GM12878 (cell line): ENCODE measurements around the gene TOMM22. TPM values are rescaled to one million over a fixed set of nuclear protein-coding genes. Genes with fewer than 3 reads are reported as not detected.
A peak's percentile ranks its signal among the peaks of the same experiment; 100 is the strongest.

Experiments
- ATAC-seq: fragments of 200-7000 bp; cut with Tn5 transposase; 3 replicates; pipeline ENCODE4 v1.9.1; 2020; ENCODE audit warnings: mild to moderate bottlenecking, moderate library complexity
- BruUV-seq: library from RNA; stranded (reverse); fragments of 400-500 nt; replicated peaks from 2 replicates; lab custom pipeline; 2021; lab: Mats Ljungman, UMichigan
- CTCF ChIA-PET: fragments of 300-600 bp; sonication (Branson Sonifier 250); formaldehyde crosslinking; extraction: SDS; loops from one replicate; lab custom pipeline; 2021; ENCODE audit warnings: inconsistent platforms; lab: Yijun Ruan, JAX
- POLR2A ChIA-PET: fragments of 350-600 bp; formaldehyde crosslinking; extraction: SDS; loops from one replicate; lab custom pipeline; 2021; ENCODE audit warnings: inconsistent platforms; lab: Charles Lee
- RAD21 ChIA-PET: fragments of 300-600 bp; sonication (Branson Sonifier 250); formaldehyde crosslinking; loops from one replicate; lab custom pipeline; 2023; ENCODE audit warnings: antibody characterized with exemption; ENCODE audit not compliant: unreplicated experiment; lab: Charles Lee
- SMC1A ChIA-PET: fragments of 300-600 bp; sonication (Branson Sonifier 250); formaldehyde crosslinking; loops from one replicate; lab custom pipeline; 2023; ENCODE audit not compliant: unreplicated experiment, uncharacterized antibody; lab: Charles Lee
- DNase-seq: peaks from one replicate; pipeline ENCODE4 v3.0.0-alpha.2; 2011; ENCODE audit warnings: low read depth, low spot score
- FAIRE-seq: peaks from 3 replicates; lab custom pipeline; 2011; peaks lifted over from hg19 to GRCh38; lab: Jason Lieb, UNC
- H2AFZ ChIP-seq: 2 replicates; pipeline ENCODE4 v1.6.0; 2011; ENCODE audit warnings: low read depth, low read length, control low read depth; ENCODE audit not compliant: control insufficient read depth
- H3K27ac ChIP-seq: 2 replicates; pipeline ENCODE4 v1.5.1; 2011; ENCODE audit warnings: control low read depth; ENCODE audit not compliant: control insufficient read depth, insufficient read depth
- H3K27me3 ChIP-seq, 2 experiments: replicated peaks in 1 of 2; 2 replicates each; pipeline versions ENCODE4 v1.6.0 to v1.6.1; 2011; ENCODE audit warnings: low read length in 1 of 2; ENCODE audit not compliant: control insufficient read depth in 2 of 2, insufficient read depth in 2 of 2
- H3K36me3 ChIP-seq, 2 experiments: 2 replicates each; pipeline ENCODE4 v1.5.1; 2011; ENCODE audit warnings: low read length in 1 of 2; ENCODE audit not compliant: control insufficient read depth in 2 of 2, insufficient read depth in 2 of 2
- H3K4me1 ChIP-seq: 2 replicates; pipeline ENCODE4 v1.6.1; 2011; ENCODE audit warnings: mild to moderate bottlenecking, low read length, moderate library complexity, mixed read lengths; ENCODE audit not compliant: control insufficient read depth, insufficient read depth
- H3K4me2 ChIP-seq: 2 replicates; pipeline ENCODE4 v1.6.0; 2011; ENCODE audit warnings: control low read depth; ENCODE audit not compliant: control insufficient read depth, insufficient read depth
- H3K4me3 ChIP-seq: fragments of 200-600 bp; sonication (generic); 2 replicates; pipeline ENCODE4 v1.5.1; 2016
- H3K79me2 ChIP-seq: 2 replicates; pipeline ENCODE4 v1.6.0; 2011; ENCODE audit warnings: low read length; ENCODE audit not compliant: control insufficient read depth, insufficient read depth
- H3K9ac ChIP-seq: 2 replicates; pipeline ENCODE4 v1.8.0; 2011; ENCODE audit warnings: low read length, control low read depth, mixed read lengths; ENCODE audit not compliant: control insufficient read depth, insufficient read depth
- H3K9me3 ChIP-seq: replicated peaks from 3 replicates; pipeline ENCODE4 v1.5.1; 2011; ENCODE audit warnings: mild to moderate bottlenecking, low read length; ENCODE audit not compliant: control insufficient read depth, insufficient read depth
- H4K20me1 ChIP-seq: 2 replicates; pipeline ENCODE4 v1.6.0; 2011; ENCODE audit not compliant: control insufficient read depth, insufficient read depth
- ASH2L ChIP-seq: fragments of 300-600, 200-600 bp; sonication (generic); IDR thresholded peaks from 2 replicates; pipeline ENCODE4 v1.6.1; 2017; ENCODE audit warnings: low read depth, mild to moderate bottlenecking, borderline replicate concordance
- BHLHE40 ChIP-seq, 2 experiments: fragments of 450-650 bp in 1 of 2; IDR thresholded peaks; 2 replicates each; pipeline ENCODE4 v1.6.1; 2011 to 2017; ENCODE audit warnings: low read depth in 2 of 2, borderline replicate concordance in 1 of 2, improper control_type of control experiment in 1 of 2, low read length in 1 of 2, mild to moderate bottlenecking in 1 of 2
- CEBPZ ChIP-seq: fragments of 150-350 bp; IDR thresholded peaks from 2 replicates; pipeline ENCODE4 v1.6.1; 2016; ENCODE audit warnings: low read depth, low read length
- PBX3 ChIP-seq: IDR thresholded peaks from 2 replicates; pipeline ENCODE4 v1.6.1; 2011; ENCODE audit warnings: mild to moderate bottlenecking, low read depth, low read length, moderate library complexity; ENCODE audit not compliant: insufficient replicate concordance
- PKNOX1 ChIP-seq: fragments of 450-650 bp; IDR thresholded peaks from 2 replicates; pipeline ENCODE4 v1.6.1; 2016; ENCODE audit warnings: mild to moderate bottlenecking
- RCOR1 ChIP-seq: conservative IDR thresholded peaks from 2 replicates; pipeline ENCODE4 v1.6.1; 2012; ENCODE audit warnings: low read depth, low read length, improper control_type of control experiment
- WGBS: methylation state at CpG from one replicate; pipeline ENCODE4 v1.1.6; 2016; ENCODE audit warnings: low lambda C conversion rate; ENCODE audit not compliant: insufficient replicate concordance, insufficient coverage; ENCODE audit errors: missing lambda C conversion rate; 5-methylcytosine and 5-hydroxymethylcytosine counted together
- in situ Hi-C: fragments of 300-500 bp; cut with MboI; formaldehyde crosslinking; loops from 9 replicates; pipeline ENCODE4 v1.14.3; 2018; ENCODE audit warnings: mixed read lengths
- intact Hi-C: fragments of 100-400 bp; cut with micrococcal nuclease; formaldehyde crosslinking; loops from one replicate; pipeline ENCODE4 v1.14.2; 2022; ENCODE audit not compliant: unreplicated experiment
- polyA plus RNA-seq, 11 experiments: library from polyadenylated mRNA; depleted of rRNA in 4 of 11; unstranded in 6 of 11; stranded (reverse) in 5 of 11; fragments of >200 nt; fragmentation: Nextera tagmentation in 4 of 11; fragmentation: Illumina TruSeq in 1 of 11; extraction: Ambion mirVana in 4 of 11; extraction: Trizol in 1 of 11; gene quantifications; 1 replicate in 1 of 11; 2 replicates in 10 of 11; pipeline versions ENCODE4 v1.2.1 to v1.2.3, GENCODE V29; 2011 to 2016; ENCODE audit warnings: inconsistent platforms in 2 of 11, missing spikeins in 2 of 11, low read depth in 1 of 11
- total RNA-seq, 4 experiments: library from RNA; depleted of rRNA in 3 of 4; stranded (reverse); fragments of >200 nt in 3 of 4; fragmentation: Illumina TruSeq in 1 of 4; extraction: Trizol in 1 of 4; gene quantifications; 2 replicates each; pipeline versions ENCODE4 v1.2.1 to v1.2.3, GENCODE V29; 2013 to 2021

The TOMM22 gene
- total and polyA plus RNA-seq, 10 of the 15 experiments (the other 5 are each of a cell fraction or from before 2014, with no cell fraction given), result 37.6 to 197 (median 94.9) TPM

- no peak for TF ChIP-seq PBX3
- no peak for TF ChIP-seq BHLHE40 (IDR thresholded peaks at IDR 0.05; ENCODE audit: borderline replicate concordance in 1 of 2, low read depth in 2 of 2, low read length in 1 of 2)
- TF ChIP-seq PKNOX1, result no peak
- TF ChIP-seq ASH2L, result no peak
These were observed 25.1 kb downstream of the TOMM22 start (continued) for GRCh38 chr22:38706901-38707195.

GRCh38 chr22:38707346-38707745 lies 25.6 kb downstream of the TOMM22 start:
- Histone ChIP-seq H3K4me2 (peak overlapping the region; percentile 60), H3K4me1 (peaks cover 21% of the 10 kb centered on the region), H2AFZ (no peak overlapping the region), H3K79me2 (peaks cover 63% of the 10 kb centered on the region), H3K9me3 (no peaks in the 10 kb centered on the region), H3K36me3 (peaks cover 0 to 6% of the 10 kb centered on the region in 2 experiments; a peak in 3 of 4 replicates), H3K4me3 (peak overlapping the region; percentile 95), H4K20me1 (peaks cover 12% of the 10 kb centered on the region), H3K27me3 (no peaks in the 10 kb centered on the region), H3K27ac (peak overlapping the region; percentile 85), H3K9ac (peak overlapping the region; percentile 89; the same call in 1 of the 2 replicates)
- TF ChIP-seq RCOR1 (no peak), CEBPZ (no peak)
- in situ Hi-C loops, result no loop called here
- FAIRE-seq (no peak), ATAC-seq (no peak), DNase-seq (no peak)
- CTCF ChIA-PET, result interaction anchor here (0.6 to 3.1 kb wide), 7 partner anchors 9 to 54 kb away, joined by 4 to 17 read pairs (median 9); partner anchors contain the start of gene TOMM22
- SMC1A ChIA-PET, result interaction anchor here (0.5 to 5.5 kb wide), 12 partner anchors 11 to 657 kb away, joined by 3 to 54 read pairs (median 4); partner anchors contain the start of gene TOMM22
- RAD21 ChIA-PET, result interaction anchor here (1.0 to 4.1 kb wide), 7 partner anchors 10 to 656 kb away, joined by 3 to 30 read pairs (median 4); partner anchors contain the start of gene TOMM22
- BruUV-seq, result TSS peak; percentile 66
- intact Hi-C loops, result loop anchor here (10.0 kb wide), 1 partner anchor 203 kb away; the partner anchor contains the start of gene DDX17
- POLR2A ChIA-PET, result interaction anchor here (0.6 to 3.3 kb wide), 6 partner anchors 10 to 1172 kb away, joined by 3 to 39 read pairs (median 10); partner anchors contain the start of gene TOMM22
- 7% methylated on average over 2 of the region's 2 CpGs for WGBS
